ENCODE results near the gene GGACT. TPM values are rescaled to one million over a fixed set of nuclear protein-coding genes. Genes with fewer than 3 reads are reported as not detected.

Gene GGACT
- total RNA-seq, 4 donors from 2014 or later: 1.9 to 8.7 (median 5.6) TPM

GRCh38 chr13:100519626-100520025, 69.0 kb downstream of the GGACT start:
- DNase-seq: no peak
- H3K9me3 ChIP-seq: no peaks in the 10 kb centered on the region
- 98 to 99% methylated on average over 9 of the region's 9 CpGs for WGBS, 2 donors
- no peaks in the 10 kb centered on the region for H3K27me3 ChIP-seq
- TF ChIP-seq CTCF (IDR thresholded peaks at IDR 0.05) (no peak), POLR2A (IDR thresholded peaks at IDR 0.05) (no peak)
- H3K4me1 ChIP-seq: no peaks in the 10 kb centered on the region
- H3K36me3 ChIP-seq: peaks cover 0 to 6% of the 10 kb centered on the region in 2 donors
- intact Hi-C loops (cut with DNase I): loop anchor here (5.0 kb wide), 1 partner anchor 862 kb away; no protein-coding TSS in a partner anchor
- no peak overlapping the region for H3K4me3 ChIP-seq (replicated peaks in 1 of 3)
- no peak overlapping the region for H3K27ac ChIP-seq

GRCh38 chr13:100518394-100519062, 70.1 kb downstream of the GGACT start:
- WGBS, 2 donors: 94% methylated on average over 8 of the region's 8 CpGs
- TF ChIP-seq CTCF (IDR thresholded peaks at IDR 0.05): no peak
- TF ChIP-seq POLR2A (IDR thresholded peaks at IDR 0.05): no peak
- Histone ChIP-seq H3K27ac (no peak overlapping the region), H3K4me3 (replicated peaks in 1 of 3) (no peak overlapping the region), H3K9me3 (no peaks in the 10 kb centered on the region), H3K4me1 (no peaks in the 10 kb centered on the region), H3K36me3 (peaks cover 0 to 6% of the 10 kb centered on the region in 2 donors), H3K27me3 (no peaks in the 10 kb centered on the region)
- intact Hi-C loops (cut with DNase I): loop anchor here (5.0 kb wide), 1 partner anchor 861 kb away; no protein-coding TSS in a partner anchor
- no peak for DNase-seq

DNA sequence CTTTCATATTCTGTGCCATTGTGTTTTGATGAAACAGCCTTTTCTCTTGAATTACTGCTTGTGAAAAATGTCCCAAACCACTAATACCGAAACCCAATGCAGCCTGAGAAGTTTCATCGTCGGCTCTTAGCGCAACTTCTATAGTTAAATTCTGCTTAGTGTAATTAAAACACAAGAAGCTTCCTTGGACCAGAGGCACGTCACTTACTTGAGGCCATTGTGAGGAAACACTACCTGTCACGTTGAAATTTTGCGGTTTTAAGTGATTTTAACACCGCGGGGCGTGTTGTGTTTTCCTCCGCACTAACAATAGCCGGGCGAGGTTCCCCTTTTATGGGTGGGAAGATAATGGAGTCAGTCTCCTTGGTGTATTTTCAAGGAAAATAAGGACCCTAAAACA, 70.9 kb downstream of the GGACT start:
- intact Hi-C loops (cut with DNase I): loop anchor here (5.0 kb wide), 1 partner anchor 860 kb away; no protein-coding TSS in a partner anchor
- TF ChIP-seq CTCF (IDR thresholded peaks at IDR 0.05) (no peak), POLR2A (IDR thresholded peaks at IDR 0.05) (no peak)
- Histone ChIP-seq H3K9me3 (no peaks in the 10 kb centered on the region), H3K27ac (no peak overlapping the region), H3K4me1 (no peaks in the 10 kb centered on the region), H3K27me3 (no peaks in the 10 kb centered on the region), H3K36me3 (peaks cover 0 to 6% of the 10 kb centered on the region in 2 donors), H3K4me3 (replicated peaks in 1 of 3) (no peak overlapping the region)
- 86 to 90% methylated on average over 13 of the region's 13 CpGs for WGBS, 2 donors
- no peak for DNase-seq

DNA sequence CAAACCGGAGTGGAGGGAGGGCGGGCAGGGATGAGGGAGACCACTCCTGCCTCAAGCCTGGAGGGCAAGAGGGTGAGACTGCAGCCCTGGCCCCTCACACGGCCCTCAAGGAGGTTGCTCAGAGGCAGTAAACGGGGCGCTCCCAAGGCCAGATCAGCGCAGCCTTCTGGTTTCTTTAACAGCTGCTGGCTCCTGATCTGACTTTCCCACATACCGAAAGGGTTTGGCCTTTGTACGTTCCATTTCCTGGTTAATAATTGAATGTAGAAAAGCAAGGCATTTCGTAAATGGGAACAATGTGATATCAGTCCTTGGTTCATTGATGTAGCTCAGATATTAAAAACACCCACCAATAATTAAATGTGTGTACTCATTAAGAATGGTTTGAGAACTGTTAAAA, 71.5 kb downstream of the GGACT start:
- Histone ChIP-seq H3K27ac (no peak overlapping the region), H3K27me3 (no peaks in the 10 kb centered on the region), H3K4me3 (replicated peaks in 1 of 3) (no peak overlapping the region), H3K36me3 (peaks cover 0 to 6% of the 10 kb centered on the region in 2 donors), H3K4me1 (no peaks in the 10 kb centered on the region), H3K9me3 (no peaks in the 10 kb centered on the region)
- intact Hi-C loops (cut with DNase I): loop anchor here (5.0 kb wide), 1 partner anchor 860 kb away; no protein-coding TSS in a partner anchor
- 87 to 94% methylated on average over 9 of the region's 9 CpGs for WGBS, 2 donors
- TF ChIP-seq CTCF (IDR thresholded peaks at IDR 0.05) (no peak), POLR2A (IDR thresholded peaks at IDR 0.05) (no peak)
- DNase-seq: no peak

DNA sequence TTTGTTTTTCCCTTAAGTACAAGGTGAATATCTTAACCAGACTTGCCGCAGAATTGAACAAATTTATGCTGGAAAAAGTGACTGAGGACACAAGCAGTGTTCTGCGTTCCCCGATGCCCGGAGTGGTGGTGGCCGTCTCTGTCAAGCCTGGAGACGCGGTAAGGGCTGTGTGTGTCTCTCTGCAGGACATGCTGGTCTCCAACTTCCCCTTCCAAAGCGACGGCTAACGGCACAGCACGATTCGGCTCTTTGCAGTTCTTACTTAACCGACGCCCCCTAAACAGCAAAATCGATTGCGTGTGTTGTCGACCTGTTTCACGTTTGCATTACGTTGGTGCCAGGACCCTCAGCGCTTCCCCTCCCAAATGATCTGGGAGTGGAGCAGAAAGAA, 73.2 kb downstream of the GGACT start:
- Histone ChIP-seq H3K4me1 (no peaks in the 10 kb centered on the region), H3K27ac (no peak overlapping the region), H3K27me3 (no peaks in the 10 kb centered on the region), H3K4me3 (replicated peaks in 1 of 3) (no peak overlapping the region), H3K9me3 (no peaks in the 10 kb centered on the region), H3K36me3 (peaks cover 0 to 6% of the 10 kb centered on the region in 2 donors)
- intact Hi-C loops (cut with DNase I): loop anchor here (2.0 to 5.0 kb wide), 2 partner anchors 599 to 858 kb away; no protein-coding TSS in a partner anchor
- WGBS, 2 donors: 81 to 87% methylated on average over 19 to 20 of the region's 20 CpGs
- TF ChIP-seq CTCF (IDR thresholded peaks at IDR 0.05) (no peak), POLR2A (IDR thresholded peaks at IDR 0.05) (no peak)
- no peak for DNase-seq

Data from thyroid gland (tissue), 4 donors.